HG03442 (cell line): ENCODE data around the gene GJA9.
"Not testable (repeated sequence)": the region's sequence is repeated elsewhere in the genome, so short reads cannot be mapped to it uniquely, and the experiment has no call there.

ENCODE experiments used
- ATAC-seq: cut with Tn5 transposase; IDR thresholded peaks from one replicate; pipeline ENCODE4 v1.9.1; 2021; ENCODE audit warnings: mild to moderate bottlenecking, moderate library complexity; ENCODE audit not compliant: unreplicated experiment

Gene GJA9

DNA sequence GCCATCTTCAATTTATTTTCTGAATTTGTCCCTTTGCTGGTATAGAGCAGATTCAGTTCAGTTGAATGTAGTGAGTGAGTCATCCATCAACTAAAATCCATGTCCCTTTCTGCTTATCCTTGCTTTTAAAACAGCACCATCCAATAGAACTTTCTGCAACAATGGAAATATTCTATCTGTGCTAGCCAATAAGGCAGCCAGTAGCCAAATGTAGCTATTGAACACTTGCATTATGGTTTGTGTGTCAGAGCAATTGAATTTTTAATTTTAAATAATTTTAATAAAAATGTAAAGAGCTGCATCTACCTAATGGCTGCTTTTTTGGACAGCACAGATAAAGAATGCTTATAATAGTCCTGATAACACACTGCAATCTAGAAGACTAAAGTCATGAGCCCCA, at the start of gene GJA9:
TSS of gene GJA9 (minus strand) at position 101 of the 400 bp plus-strand sequence. CDS start 5,489 bp downstream, outside the sequence.
- ATAC-seq = no peak

DNA sequence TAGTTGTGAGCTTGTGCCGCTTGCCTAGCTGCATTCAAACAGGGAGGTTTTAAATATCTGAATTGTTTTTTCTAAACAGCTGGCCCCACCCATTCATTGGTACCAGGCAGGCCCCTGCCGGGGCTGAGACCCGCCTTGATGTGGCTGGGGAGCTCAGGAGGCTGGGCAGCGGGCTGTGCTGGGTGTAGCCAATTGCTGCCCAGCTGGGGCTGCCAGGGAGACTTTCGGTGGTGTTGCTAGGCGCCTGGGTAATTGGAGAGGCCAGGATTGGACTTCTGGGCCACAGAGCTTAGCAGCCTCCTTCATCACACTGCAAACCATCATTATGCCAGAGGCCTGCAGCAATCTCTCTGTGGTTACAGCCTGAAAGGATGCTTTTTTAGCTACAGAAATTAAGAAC, 48.1 kb upstream of the GJA9 start:
- ATAC-seq = no peak

DNA sequence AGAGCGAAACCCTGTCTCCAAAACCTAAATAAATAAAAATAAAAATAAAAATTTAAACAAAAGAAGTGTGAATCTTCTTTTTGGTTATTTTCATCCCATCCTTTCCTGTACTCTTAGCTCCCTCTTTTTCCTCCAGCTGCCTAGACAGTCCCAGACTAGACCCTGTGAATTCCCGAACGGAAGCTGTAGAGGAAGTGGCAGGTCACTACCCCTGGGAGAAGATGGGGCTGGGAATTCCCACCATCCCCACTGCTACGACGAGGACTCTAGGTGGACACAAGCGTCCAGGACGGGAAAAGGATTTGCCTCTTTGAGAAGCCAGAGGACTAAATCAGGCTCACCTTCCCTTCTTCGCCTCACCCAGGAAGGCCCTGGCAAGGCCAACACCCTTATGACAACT, 47.7 kb upstream of the GJA9 start:
- ATAC-seq = no peak

GRCh38 chr1:38926091-38926490, 44.7 kb upstream of the GJA9 start:
- ATAC-seq = no peak

- no peak for ATAC-seq
These were observed 44.0 kb upstream of the GJA9 start for GRCh38 chr1:38925391-38925790.

- no peak for ATAC-seq
These were observed 42.2 kb upstream of the GJA9 start for GRCh38 chr1:38923607-38924006.

GRCh38 chr1:38919130-38919529, 37.7 kb upstream of the GJA9 start:
- ATAC-seq = no peak

DNA sequence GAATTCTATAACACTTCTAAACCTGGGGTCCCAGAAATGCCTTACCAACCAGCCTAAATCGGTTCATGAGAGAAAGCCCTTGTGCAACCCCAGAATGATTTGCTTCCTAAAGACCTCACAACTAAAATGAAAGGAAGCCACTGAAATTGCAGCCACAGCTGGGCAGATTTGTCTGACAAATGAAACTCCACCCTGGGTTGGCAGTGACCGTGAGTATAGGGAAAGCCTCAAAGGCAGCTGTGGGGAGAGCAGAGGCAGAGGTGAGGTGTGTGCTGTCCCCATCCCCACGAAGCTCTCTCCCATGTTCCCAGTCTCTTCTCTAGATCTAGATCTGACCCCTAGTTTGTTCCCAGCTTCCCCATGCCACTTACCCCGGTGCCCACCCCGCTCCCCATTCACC, 37.2 kb upstream of the GJA9 start:
- no peak for ATAC-seq

DNA sequence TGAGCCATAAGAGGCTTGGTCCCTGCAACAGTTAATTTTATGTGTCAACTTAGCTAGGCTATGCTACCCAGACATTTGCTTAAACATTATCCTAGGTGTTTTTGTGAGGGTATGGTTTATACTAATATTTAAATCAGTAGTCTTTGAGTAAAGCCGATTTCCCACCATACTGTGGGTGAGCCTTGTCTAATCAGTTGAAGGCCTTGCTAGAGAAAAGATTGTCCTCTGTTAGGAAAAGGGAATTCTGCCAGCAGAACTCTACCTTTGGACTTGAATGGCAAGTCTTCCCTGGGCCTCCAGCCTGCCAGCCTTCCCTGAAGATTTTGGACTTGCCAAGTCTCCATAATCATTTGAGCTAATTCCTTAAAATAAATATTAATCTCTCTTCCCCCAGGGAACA, 36.4 kb upstream of the GJA9 start:
- ATAC-seq = no peak

DNA sequence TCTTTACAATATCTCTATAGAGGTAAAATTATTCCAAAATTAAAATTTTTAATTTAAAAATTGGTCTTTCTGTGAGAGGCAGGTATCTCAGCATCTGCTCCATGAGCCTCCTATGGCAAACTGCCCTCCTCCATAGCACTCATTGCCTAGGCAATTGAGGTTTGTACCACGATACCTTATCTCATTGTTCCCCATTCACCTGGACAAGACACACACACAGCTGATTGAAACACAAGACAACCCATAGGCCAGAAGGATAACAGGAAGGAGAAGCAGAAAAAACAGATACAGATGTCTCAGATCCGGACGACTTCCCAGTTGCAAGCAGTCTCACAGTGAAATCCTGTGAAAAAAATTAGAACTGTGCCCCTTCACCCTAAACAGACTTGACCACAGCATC, 36.0 kb upstream of the GJA9 start:
- ATAC-seq = no peak

DNA sequence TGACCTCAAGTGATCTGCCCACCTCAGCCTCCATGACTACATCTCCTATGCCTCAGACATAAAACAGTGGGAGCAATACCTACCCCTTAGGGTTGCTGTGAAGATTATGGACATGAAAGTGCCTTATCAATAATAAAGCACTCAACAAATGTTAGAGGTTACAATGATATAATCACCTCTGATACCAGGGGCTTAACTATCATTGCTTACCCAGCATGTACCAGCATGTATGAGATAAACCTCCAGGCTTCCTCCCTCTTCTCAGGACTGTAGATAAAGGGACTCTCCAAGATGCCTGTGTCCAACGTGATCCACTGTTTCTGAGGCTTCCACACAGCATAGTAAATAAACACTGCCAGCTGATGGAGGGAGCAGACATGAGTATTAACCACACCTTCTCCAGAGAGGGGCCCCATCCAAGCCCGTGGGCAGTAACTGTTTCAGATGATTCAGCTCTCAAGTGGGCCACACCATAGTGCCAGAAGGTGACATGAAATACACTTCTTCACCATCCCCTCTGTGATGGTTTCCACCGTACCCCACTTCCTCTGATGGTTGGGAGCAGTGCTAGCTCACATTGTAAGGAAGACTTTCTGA, 34.1 kb upstream of the GJA9 start:
- no peak for ATAC-seq

GRCh38 chr1:38914908-38915307, 33.5 kb upstream of the GJA9 start:
- not testable (repeated sequence) for ATAC-seq

DNA sequence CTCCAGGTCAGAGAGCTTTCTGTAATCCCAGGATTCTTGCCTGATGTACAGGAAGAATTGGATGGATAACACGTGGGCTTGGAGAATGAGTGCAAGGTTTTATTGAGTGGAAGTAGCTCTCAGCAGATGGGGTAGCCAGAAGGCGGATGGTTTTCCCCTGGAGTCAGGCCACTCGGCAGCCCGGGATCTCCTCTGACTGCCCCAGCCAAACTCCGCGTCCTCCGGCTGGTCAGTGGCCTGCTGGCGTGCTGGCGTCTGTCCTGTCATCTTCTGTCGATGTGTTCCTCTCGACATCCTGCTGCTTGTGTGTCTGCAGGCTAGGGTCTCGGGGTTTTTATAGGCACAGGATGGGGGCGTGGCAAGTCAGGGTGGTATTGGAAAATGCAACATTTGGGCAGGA, 27.4 kb upstream of the GJA9 start:
- ATAC-seq = no peak

GRCh38 chr1:38905985-38906384, 24.6 kb upstream of the GJA9 start:
- no peak for ATAC-seq

- no peak for ATAC-seq
These were observed 18.2 kb upstream of the GJA9 start for GRCh38 chr1:38899560-38899959.

GRCh38 chr1:38898653-38899230, 17.4 kb upstream of the GJA9 start:
- ATAC-seq = no peak

- ATAC-seq = no peak
These were observed 14.8 kb upstream of the GJA9 start for GRCh38 chr1:38896169-38896568.

GRCh38 chr1:38892976-38893375, 11.6 kb upstream of the GJA9 start:
- no peak for ATAC-seq

DNA sequence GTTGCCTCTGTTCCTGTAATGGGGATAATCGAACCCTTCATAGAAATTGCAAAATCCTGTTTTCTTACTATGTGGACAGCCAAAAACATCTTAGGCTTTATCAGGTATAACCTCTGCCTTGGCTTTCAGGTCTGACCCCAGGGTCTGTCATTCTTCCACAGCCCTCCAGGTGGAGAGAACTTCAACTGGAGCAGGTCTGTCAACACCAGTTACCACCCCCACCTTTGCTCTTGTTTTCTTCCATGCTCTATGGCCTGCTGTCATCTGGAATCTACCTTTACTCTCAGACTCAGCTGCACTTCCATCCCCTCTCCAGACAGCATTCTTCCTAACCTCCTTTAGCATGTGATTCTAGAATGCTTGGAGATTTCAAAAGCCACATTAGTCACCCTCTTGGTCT, 10.4 kb upstream of the GJA9 start:
- no peak for ATAC-seq

GRCh38 chr1:38889589-38889988, 8.2 kb upstream of the GJA9 start:
- no peak for ATAC-seq

DNA sequence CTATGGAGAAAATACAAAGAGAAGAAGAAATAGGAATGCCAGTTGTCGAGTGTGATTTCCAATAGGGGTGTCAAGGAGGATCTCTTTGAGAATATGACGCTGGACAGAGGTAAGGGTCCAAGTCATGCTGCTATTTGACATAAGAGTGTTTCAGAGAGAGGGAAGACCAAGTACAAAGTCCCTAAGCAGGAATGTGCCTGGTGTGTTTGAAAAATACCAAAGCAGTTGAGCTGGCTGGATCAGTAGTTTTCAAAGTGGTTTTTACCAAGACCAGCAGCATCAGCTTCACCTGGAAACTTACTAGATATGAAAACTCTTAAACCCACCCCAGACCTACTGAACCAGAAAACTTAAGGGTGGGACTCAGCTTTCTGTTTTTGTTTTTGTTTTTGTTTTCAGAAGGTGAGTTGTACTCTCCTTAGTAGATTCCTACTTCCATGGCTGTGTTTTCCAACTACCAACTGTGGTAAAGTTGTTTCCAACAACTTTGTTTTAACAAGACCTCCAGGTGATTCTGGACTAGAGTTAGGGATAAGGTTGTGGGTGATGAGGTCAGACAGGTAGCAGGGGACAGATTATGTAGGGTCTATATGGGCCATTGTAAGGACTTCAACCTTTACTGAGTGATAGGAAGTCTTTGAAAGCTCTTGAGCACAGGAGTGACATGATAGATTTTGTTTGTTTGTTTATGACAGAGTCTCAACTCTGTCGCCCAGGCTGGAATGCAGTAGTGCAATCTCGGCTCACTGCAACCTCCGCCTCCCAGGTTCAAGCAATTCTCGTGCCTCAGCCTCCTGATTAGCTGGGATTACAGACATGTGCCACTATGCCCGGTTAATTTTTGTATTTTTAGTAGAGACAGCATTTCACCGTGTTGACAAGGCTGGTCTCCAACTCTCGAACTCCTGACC, 7.3 kb upstream of the GJA9 start:
- ATAC-seq = no peak

DNA sequence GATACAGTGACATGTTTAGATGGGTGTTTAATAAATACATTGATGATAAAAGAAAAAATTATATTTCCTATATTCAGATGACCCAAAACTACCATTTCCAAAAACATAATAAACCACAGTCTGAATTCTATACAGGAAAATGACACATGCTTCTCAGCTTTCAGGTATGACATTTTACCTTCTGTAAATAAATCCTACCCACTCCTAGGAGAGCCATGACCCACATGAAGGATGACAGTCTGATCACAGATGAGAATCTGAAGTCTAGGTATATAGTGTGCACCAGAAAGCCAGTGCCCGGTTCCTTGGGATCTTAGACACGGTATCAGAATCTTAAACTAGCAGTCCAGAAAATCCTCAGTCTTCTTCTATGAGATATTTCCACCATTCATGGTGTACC, 3.7 kb upstream of the GJA9 start:
- no peak for ATAC-seq
